IMR-90 (cell line): ENCODE results near the gene PDC. TPM values are rescaled to one million over a fixed set of nuclear protein-coding genes. Genes with fewer than 3 reads are reported as not detected.

Source experiments
- ATAC-seq: fragments of 200-7000 bp; cut with Tn5 transposase; 2 replicates; pipeline ENCODE4 v1.9.1; 2020; ENCODE audit warnings: low read depth, mild to moderate bottlenecking, moderate library complexity
- BruUV-seq: library from RNA; stranded (reverse); fragments of 400-500 nt; replicated peaks from 2 replicates; lab custom pipeline; 2021; lab: Mats Ljungman, UMichigan
- CTCF ChIA-PET: fragments of 300-600 bp; formaldehyde crosslinking; extraction: SDS; loops from one replicate; lab custom pipeline; 2021; ENCODE audit warnings: antibody characterized with exemption; lab: Yijun Ruan, JAX
- POLR2A ChIA-PET: fragments of 300-600 bp; sonication (Branson Sonifier 250); formaldehyde crosslinking; loops from one replicate; lab custom pipeline; 2022; ENCODE audit warnings: antibody characterized with exemption; ENCODE audit not compliant: unreplicated experiment; lab: Charles Lee
- DNase-seq: peaks from one replicate; pipeline ENCODE4 v3.0.0; 2013
- H2AFZ ChIP-seq: replicated peaks from 2 replicates; pipeline ENCODE3; 2013; ENCODE audit warnings: low read length, mild to moderate bottlenecking; ENCODE audit not compliant: poor library complexity
- H2AK5ac ChIP-seq: 2 replicates; pipeline ENCODE4 v1.6.1; 2013; ENCODE audit warnings: low read depth, low read length, inconsistent platforms
- H2AK9ac ChIP-seq: replicated peaks from 2 replicates; pipeline ENCODE3; 2013; ENCODE audit warnings: mild to moderate bottlenecking, low read depth, low read length, moderate library complexity; ENCODE audit not compliant: poor library complexity
- H2BK120ac ChIP-seq: 2 replicates; pipeline ENCODE4 v1.6.1; 2013; ENCODE audit warnings: low read depth, low read length, inconsistent platforms
- H2BK15ac ChIP-seq: 3 replicates; pipeline ENCODE4 v1.6.1; 2013; ENCODE audit warnings: low read depth, low read length, inconsistent platforms
- H2BK20ac ChIP-seq: 2 replicates; pipeline ENCODE4 v1.6.1; 2013; ENCODE audit warnings: low read depth, mild to moderate bottlenecking, inconsistent platforms, low read length, moderate library complexity
- H2BK5ac ChIP-seq: 2 replicates; pipeline ENCODE4 v1.6.1; 2013; ENCODE audit warnings: mild to moderate bottlenecking, low read depth, low read length, inconsistent platforms; ENCODE audit not compliant: poor library complexity, severe bottlenecking
- H3K14ac ChIP-seq: replicated peaks from 2 replicates; pipeline ENCODE4 v1.6.1; 2013; ENCODE audit warnings: low read depth, low read length, inconsistent platforms
- H3K18ac ChIP-seq: 2 replicates; pipeline ENCODE4 v1.6.1; 2013; ENCODE audit warnings: low read depth, low read length, control low read depth
- H3K23ac ChIP-seq: 2 replicates; pipeline ENCODE4 v1.6.1; 2013; ENCODE audit warnings: low read depth, low read length, inconsistent platforms
- H3K27ac ChIP-seq: 2 replicates; pipeline ENCODE4 v1.5.1; 2013; ENCODE audit warnings: mild to moderate bottlenecking, control low read depth, low read length; ENCODE audit not compliant: insufficient read depth
- H3K27me3 ChIP-seq: 2 replicates; pipeline ENCODE4 v1.6.1; 2013; ENCODE audit warnings: low read length; ENCODE audit not compliant: control insufficient read depth, insufficient read depth
- H3K36me3 ChIP-seq: 2 replicates; pipeline ENCODE4 v1.6.1; 2013; ENCODE audit warnings: low read length, mixed read lengths; ENCODE audit not compliant: control insufficient read depth, insufficient read depth
- H3K4ac ChIP-seq: 2 replicates; pipeline ENCODE4 v1.6.1; 2013; ENCODE audit warnings: low read depth, low read length, inconsistent platforms
- H3K4me1 ChIP-seq: 2 replicates; pipeline ENCODE4 v1.6.1; 2013; ENCODE audit warnings: low read length, mixed read lengths; ENCODE audit not compliant: control insufficient read depth, insufficient read depth
- H3K4me2 ChIP-seq: 2 replicates; pipeline ENCODE4 v1.6.1; 2013; ENCODE audit warnings: low read depth, mild to moderate bottlenecking, control low read depth, low read length, moderate library complexity
- H3K4me3 ChIP-seq: 2 replicates; pipeline ENCODE4 v1.5.1; 2013; ENCODE audit warnings: low read depth, mild to moderate bottlenecking, control low read depth, low read length, moderate library complexity; ENCODE audit not compliant: insufficient read depth
- H3K56ac ChIP-seq: 2 replicates; pipeline ENCODE4 v1.6.1; 2013; ENCODE audit warnings: low read length, inconsistent platforms; ENCODE audit not compliant: insufficient read depth; ENCODE audit errors: extremely low read depth
- H3K79me1 ChIP-seq, 2 experiments: 2 replicates each; pipeline ENCODE4 v1.6.1; 2013; ENCODE audit warnings: low read length in 2 of 2, inconsistent platforms in 1 of 2, low read depth in 1 of 2
- H3K9ac ChIP-seq: 2 replicates; pipeline ENCODE4 v1.6.1; 2013; ENCODE audit warnings: low read depth, low read length, control low read depth
- H3K9me1 ChIP-seq: 2 replicates; pipeline ENCODE4 v1.6.1; 2013; ENCODE audit warnings: low read length, inconsistent platforms; ENCODE audit not compliant: insufficient read depth
- H3K9me3 ChIP-seq: 2 replicates; pipeline ENCODE4 v1.6.1; 2013; ENCODE audit warnings: low read length; ENCODE audit not compliant: control insufficient read depth, insufficient read depth
- H4K20me1 ChIP-seq: 2 replicates; pipeline ENCODE4 v1.6.1; 2013; ENCODE audit warnings: low read length, inconsistent platforms; ENCODE audit not compliant: insufficient read depth
- H4K5ac ChIP-seq: 2 replicates; pipeline ENCODE4 v1.6.1; 2013; ENCODE audit warnings: mild to moderate bottlenecking, low read depth, low read length, control low read depth
- H4K8ac ChIP-seq, 2 experiments: 2 replicates each; pipeline ENCODE4 v1.6.1; 2013; ENCODE audit warnings: low read depth in 2 of 2, low read length in 2 of 2, control low read depth in 1 of 2, inconsistent platforms in 1 of 2
- H4K91ac ChIP-seq: 2 replicates; pipeline ENCODE4 v1.6.1; 2013; ENCODE audit warnings: low read depth, low read length, inconsistent platforms; ENCODE audit not compliant: insufficient read depth
- CTCF ChIP-seq: conservative IDR thresholded peaks from 2 replicates; pipeline ENCODE4 v1.5.1; 2012; ENCODE audit warnings: mild to moderate bottlenecking, low read depth, low read length, improper control_type of control experiment
- MAFK ChIP-seq: IDR thresholded peaks from 2 replicates; pipeline ENCODE4 v1.6.1; 2012; ENCODE audit warnings: low read depth, low read length, improper control_type of control experiment
- WGBS, 2 experiments: methylation state at CpG; one replicate each; pipeline versions ENCODE4 v1.1.5 to v1.1.7; 2013; ENCODE audit warnings: missing lambda C conversion rate in 2 of 2; ENCODE audit not compliant: insufficient read length in 1 of 2; ENCODE audit errors: extremely low coverage in 2 of 2; 5-methylcytosine and 5-hydroxymethylcytosine counted together
- dilution Hi-C: fragments of 300-500 bp; cut with HindIII; formaldehyde crosslinking; loops from one replicate; pipeline ENCODE4 v1.14.3; 2018; ENCODE audit warnings: low sequenced_read_pairs; ENCODE audit not compliant: unreplicated experiment
- in situ Hi-C: fragments of 300-500 bp; cut with MboI; formaldehyde crosslinking; loops from 3 replicates; pipeline ENCODE4 v1.14.3; 2019; ENCODE audit warnings: low sequenced_read_pairs, inconsistent platforms, mixed read lengths
- intact Hi-C: fragments of 100-400 bp; cut with micrococcal nuclease; formaldehyde crosslinking; loops from 2 replicates; pipeline ENCODE4 v1.10.0; 2022
- polyA plus RNA-seq, 3 experiments: library from polyadenylated mRNA; depleted of rRNA; stranded (reverse); fragments of >200 nt; gene quantifications; 2 replicates each; pipeline ENCODE4 v1.2.3, GENCODE V29; 2012; ENCODE audit warnings: low replicate concordance in 1 of 3
- total RNA-seq: library from RNA; depleted of rRNA; stranded (reverse); fragments of >200 nt; gene quantifications from 2 replicates; pipeline ENCODE4 v1.2.3, GENCODE V29; 2012

The PDC gene
- total and polyA plus RNA-seq, 2 of the 4 experiments (the other 2 are of a cell fraction) = not detected

DNA sequence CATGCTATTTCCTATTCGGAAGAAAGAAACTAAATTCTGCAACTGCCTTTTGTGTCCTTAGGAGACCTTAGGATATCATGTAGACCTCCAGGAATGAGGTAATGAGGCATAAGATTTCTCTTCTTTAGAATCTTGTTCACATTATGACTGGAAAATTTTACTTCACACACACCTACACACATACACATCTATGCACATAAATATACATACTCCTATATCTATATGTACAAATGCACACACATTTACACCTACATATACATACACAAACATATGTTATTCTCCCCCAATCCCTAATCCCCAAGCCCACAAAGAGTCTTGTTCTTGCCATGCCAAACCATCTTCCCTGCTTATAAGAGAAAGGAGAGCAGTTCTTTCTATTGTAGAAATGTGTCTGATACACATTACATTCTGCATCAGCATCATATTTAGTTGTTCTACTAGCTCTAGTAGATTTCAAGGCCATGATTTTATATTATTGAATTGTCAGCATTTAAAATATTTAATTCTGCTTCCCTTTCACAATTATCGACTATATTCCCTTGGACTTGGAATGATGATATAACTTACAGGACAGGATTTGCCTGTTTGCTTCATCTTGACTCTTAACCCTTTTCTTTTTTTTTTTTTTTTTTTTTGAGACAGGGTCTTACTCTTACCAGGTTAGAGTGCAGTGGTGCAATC, 35.4 kb upstream of the PDC start:
- Histone ChIP-seq H3K4ac (no peak overlapping the region), H3K4me2 (no peak overlapping the region), H3K9me3 (no peaks in the 10 kb centered on the region), H3K4me3 (no peak overlapping the region), H3K4me1 (peaks cover 2% of the 10 kb centered on the region; the same call in 1 of the 2 replicates), H2AK9ac (no peak overlapping the region), H4K5ac (no peak overlapping the region), H3K14ac (no peak overlapping the region), H2BK120ac (no peak overlapping the region), H3K27ac (no peak overlapping the region), H2BK20ac (no peak overlapping the region), H3K18ac (no peak overlapping the region), H4K91ac (no peak overlapping the region), H4K8ac (no peak overlapping the region), H2BK15ac (no peak overlapping the region), H2AK5ac (no peak overlapping the region), H3K27me3 (no peaks in the 10 kb centered on the region), H3K36me3 (no peaks in the 10 kb centered on the region), H3K56ac (no peak overlapping the region), H3K79me1 (no peaks in the 10 kb centered on the region), H2AFZ (no peak overlapping the region), H3K9ac (no peak overlapping the region), H4K20me1 (no peaks in the 10 kb centered on the region), H3K23ac (no peak overlapping the region), H2BK5ac (no peak overlapping the region), H3K9me1 (no peaks in the 10 kb centered on the region)
- DNase-seq = no peak
- ChIA-PET POLR2A (no interaction called here), CTCF (no interaction called here)
- no TSS peak for BruUV-seq
- in situ Hi-C loops = no loop called here
- no peak for TF ChIP-seq CTCF
- peak; percentile 34; the same call in 1 of the 2 replicates for TF ChIP-seq MAFK
- dilution Hi-C loops = no loop called here
- no peak for ATAC-seq
- WGBS, 2 experiments = no CpG with 5 or more reads among the region's 2 CpGs
- intact Hi-C loops = no loop called here
